HG02870 (cell line): ENCODE data around the gene FSTL4.

Experiments used
- ATAC-seq: cut with Tn5 transposase; IDR thresholded peaks from one replicate; pipeline ENCODE4 v1.9.1; 2021; ENCODE audit warnings: mild to moderate bottlenecking, moderate library complexity; ENCODE audit not compliant: unreplicated experiment

Gene FSTL4

DNA sequence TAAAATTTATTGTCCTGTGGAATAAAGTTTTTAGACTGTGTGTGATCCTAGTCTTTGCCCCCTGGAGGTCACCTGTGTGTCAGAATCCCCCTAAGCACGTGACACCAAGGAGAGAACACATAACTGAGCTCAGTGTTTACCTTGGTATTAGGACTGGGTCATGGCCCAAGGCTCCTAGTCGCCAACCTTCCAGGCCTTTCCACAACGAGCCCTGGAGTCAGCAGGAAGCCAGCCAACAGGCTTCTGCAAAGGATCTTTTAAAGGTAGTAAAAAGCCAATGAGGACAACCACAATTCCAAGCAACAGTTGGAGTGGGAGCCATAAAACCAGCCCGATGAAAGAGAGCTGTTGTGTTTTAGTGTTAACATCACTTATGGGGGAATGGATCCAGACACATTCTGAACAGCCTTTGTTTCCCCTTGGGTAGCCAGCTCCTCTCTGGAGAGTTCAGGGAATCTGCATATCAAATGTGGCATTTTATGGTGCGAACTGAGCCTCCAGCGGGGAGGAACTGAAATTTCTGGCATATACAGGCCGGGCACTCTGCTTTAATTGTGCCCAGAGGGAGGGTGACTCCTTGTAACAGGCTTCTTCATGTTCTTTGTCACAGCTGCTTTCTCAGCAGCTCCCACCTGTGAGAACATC is 239.9 kb downstream of the FSTL4 start:
- ATAC-seq, result no peak

GRCh38 chr5:133371371-133372155 is 240.8 kb downstream of the FSTL4 start:
- ATAC-seq, result no peak

DNA sequence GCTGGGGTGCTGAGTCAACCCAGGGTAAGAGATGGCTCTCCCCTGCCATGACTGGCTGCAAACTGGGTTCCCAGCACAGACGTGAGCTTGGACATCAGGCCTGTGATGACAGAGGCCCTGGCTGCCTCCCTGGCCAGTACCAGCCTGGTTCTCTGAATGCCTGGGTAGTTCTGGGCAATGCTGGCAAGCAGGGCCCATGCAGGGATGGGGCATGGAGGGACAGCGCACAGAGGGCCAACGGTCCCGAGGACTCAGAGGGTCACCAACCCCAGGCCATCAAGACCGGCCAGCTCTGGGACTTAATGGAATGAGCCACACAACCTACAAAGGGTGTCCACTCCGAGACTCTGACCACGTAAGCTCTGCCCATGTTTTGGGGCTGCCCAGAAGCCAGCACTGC is 241.4 kb downstream of the FSTL4 start:
- ATAC-seq, result no peak

GRCh38 chr5:133370036-133370831 is 242.1 kb downstream of the FSTL4 start:
- ATAC-seq, result no peak

GRCh38 chr5:133368916-133369783 is 243.2 kb downstream of the FSTL4 start:
- ATAC-seq, result no peak

GRCh38 chr5:133367984-133368383 is 244.4 kb downstream of the FSTL4 start:
- ATAC-seq, result no peak

DNA sequence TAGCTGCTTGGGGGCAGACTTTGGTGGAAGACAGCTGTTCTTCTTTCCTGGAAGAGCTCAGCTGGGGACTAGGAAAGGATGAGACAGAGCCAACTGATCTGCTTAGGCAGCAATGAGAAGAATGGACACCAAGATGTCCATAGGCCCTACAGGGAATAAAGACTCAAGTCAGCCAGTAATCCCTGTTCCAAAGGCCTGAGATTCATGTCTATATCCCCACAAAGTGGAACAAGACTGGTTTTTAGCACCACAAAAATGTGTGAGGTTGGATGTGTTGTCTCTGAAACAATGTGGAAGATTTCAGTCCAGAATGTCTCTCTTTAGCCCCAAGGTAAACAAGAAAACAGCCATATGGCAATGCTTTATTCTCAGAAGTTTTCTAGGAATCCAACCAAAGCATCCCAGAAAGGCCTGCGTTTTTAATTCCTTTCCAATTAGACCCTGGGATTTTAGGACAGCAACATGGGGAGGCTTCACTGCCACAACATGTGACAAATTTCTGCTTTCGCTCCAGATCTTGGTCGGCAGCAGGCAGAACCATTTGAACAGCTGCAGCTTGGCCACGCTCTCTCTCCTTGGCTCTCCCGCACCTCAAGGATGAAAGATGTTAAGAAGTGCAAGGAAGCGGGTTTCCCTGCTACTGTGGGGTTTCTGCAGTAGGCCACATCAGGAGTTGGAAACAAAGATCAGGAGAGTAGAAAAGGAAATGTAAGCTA is 245.1 kb downstream of the FSTL4 start:
- ATAC-seq, result no peak

DNA sequence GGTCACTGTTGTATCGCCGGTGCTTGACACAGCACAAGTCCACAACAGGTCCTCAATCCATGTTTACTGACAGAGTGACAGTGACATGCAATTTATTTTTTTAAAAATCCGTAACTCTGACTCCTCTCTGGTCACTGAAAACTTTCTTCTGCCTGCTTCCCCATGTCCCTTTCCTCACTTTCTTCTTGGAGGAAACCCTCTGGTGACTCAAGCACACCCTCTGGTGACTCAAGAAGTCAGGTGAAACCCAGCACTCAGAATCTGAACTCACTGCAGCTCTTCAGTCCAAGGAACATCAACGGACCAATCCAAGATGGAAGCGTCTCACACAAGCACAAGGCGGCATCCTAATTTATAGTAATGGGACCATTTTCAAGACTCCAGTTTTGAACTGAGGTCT is 245.9 kb downstream of the FSTL4 start:
- no peak for ATAC-seq

- ATAC-seq, result no peak
Measured at GRCh38 chr5:133365738-133366137, 246.6 kb downstream of the FSTL4 start.

GRCh38 chr5:133364936-133365707 is 247.2 kb downstream of the FSTL4 start:
- no peak for ATAC-seq

DNA sequence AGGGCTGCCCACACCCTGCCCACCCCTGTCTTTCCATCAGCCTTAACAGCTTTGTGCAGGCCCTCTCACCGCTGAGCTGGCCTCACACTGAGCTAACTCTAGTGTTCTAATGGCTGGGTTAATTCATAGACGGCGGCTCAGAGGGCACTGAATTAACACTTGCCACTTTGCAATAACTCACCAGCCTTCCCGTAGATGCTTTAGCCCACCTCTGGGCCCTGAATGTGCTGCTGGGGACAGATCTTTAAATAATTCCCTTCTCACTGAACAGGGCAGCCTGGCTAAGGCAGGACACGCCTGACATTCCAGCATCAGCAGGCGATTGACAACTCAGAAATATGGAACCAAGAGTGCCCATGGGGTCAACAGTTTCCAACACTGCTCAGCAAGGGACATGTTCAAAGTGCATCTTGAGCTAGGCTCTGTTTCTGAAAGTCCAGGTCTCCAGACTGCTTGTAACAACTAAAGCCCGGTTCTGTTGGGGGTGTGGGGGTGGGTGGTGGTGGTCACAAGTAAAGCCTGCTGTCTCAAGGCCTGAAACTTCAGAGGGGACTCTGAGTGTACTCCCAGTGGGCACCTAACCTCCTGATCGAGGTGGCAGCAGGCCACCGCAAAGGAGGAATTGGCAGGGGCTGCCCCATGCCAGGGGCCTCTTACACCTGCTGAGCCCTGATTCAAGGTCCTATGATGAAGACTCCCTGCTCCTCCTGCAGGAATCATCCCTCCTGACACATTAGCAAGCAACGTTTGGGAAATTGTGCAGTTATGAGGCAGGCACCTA is 248.3 kb downstream of the FSTL4 start:
- ATAC-seq, result no peak

GRCh38 chr5:133362438-133362837 is 249.9 kb downstream of the FSTL4 start:
- ATAC-seq, result no peak

- no peak for ATAC-seq
Measured at GRCh38 chr5:133361922-133362321, 250.4 kb downstream of the FSTL4 start.

GRCh38 chr5:133360693-133361472 is 251.5 kb downstream of the FSTL4 start:
- no peak for ATAC-seq

GRCh38 chr5:133359861-133360260 is 252.5 kb downstream of the FSTL4 start:
- no peak for ATAC-seq

GRCh38 chr5:133358271-133358670 is 254.1 kb downstream of the FSTL4 start:
- no peak for ATAC-seq

GRCh38 chr5:133357758-133358157 is 254.6 kb downstream of the FSTL4 start:
- ATAC-seq, result no peak

- ATAC-seq, result no peak
Measured at GRCh38 chr5:133356984-133357421, 255.3 kb downstream of the FSTL4 start.
